GM23248 (cell line): ENCODE results near the gene ADPRHL1. TPM values are rescaled to one million over a fixed set of nuclear protein-coding genes. Genes with fewer than 3 reads are reported as not detected.

Source experiments
- DNase-seq: peaks from one replicate; pipeline ENCODE4 v3.0.0-alpha.2; 2015
- H2AFZ ChIP-seq: fragments of 200-600 bp; sonication (generic); 2 replicates; pipeline ENCODE4 v1.6.1; 2016; ENCODE audit warnings: antibody characterized with exemption
- H3F3A ChIP-seq: fragments of 200-600 bp; sonication (generic); 2 replicates; pipeline ENCODE4 v1.6.1; 2016; ENCODE audit warnings: mild to moderate bottlenecking, antibody characterized with exemption, mixed run types; ENCODE audit not compliant: insufficient read depth
- H3K27ac ChIP-seq: fragments of 200-600 bp; sonication (generic); 2 replicates; pipeline ENCODE4 v1.5.1; 2016; ENCODE audit warnings: mild to moderate bottlenecking
- H3K27me3 ChIP-seq: fragments of 200-600 bp; sonication (generic); replicated peaks from 2 replicates; pipeline ENCODE4 v1.6.1; 2016; ENCODE audit warnings: mild to moderate bottlenecking; ENCODE audit not compliant: insufficient read depth
- H3K36me3 ChIP-seq: fragments of 200-600 bp; sonication (generic); 2 replicates; pipeline ENCODE4 v1.6.1; 2016; ENCODE audit warnings: low read depth, mild to moderate bottlenecking
- H3K4me1 ChIP-seq: fragments of 200-600 bp; sonication (generic); 2 replicates; pipeline ENCODE4 v1.6.1; 2016; ENCODE audit warnings: mild to moderate bottlenecking; ENCODE audit not compliant: insufficient read depth
- H3K4me2 ChIP-seq: fragments of 200-600 bp; sonication (generic); one replicate; pipeline ENCODE4 v1.6.1; 2016; ENCODE audit warnings: mild to moderate bottlenecking; ENCODE audit not compliant: unreplicated experiment
- H3K4me3 ChIP-seq: fragments of 200-600 bp; sonication (generic); 2 replicates; pipeline ENCODE4 v1.5.1; 2016; ENCODE audit warnings: mild to moderate bottlenecking
- H3K79me2 ChIP-seq: fragments of 200-600 bp; sonication (generic); 2 replicates; pipeline ENCODE4 v1.6.1; 2016; ENCODE audit warnings: mild to moderate bottlenecking; ENCODE audit not compliant: insufficient read depth
- H3K9ac ChIP-seq: fragments of 200-600 bp; sonication (generic); 2 replicates; pipeline ENCODE4 v1.6.1; 2016; ENCODE audit warnings: mild to moderate bottlenecking
- H3K9me2 ChIP-seq: fragments of 200-600 bp; sonication (generic); 2 replicates; pipeline ENCODE4 v1.6.1; 2016; ENCODE audit warnings: mixed run types, mild to moderate bottlenecking, moderate library complexity; ENCODE audit not compliant: insufficient read depth
- H3K9me3 ChIP-seq: fragments of 200-600 bp; sonication (generic); one replicate; pipeline ENCODE4 v1.6.1; 2017; ENCODE audit warnings: low read depth
- H4K20me1 ChIP-seq: fragments of 200-600 bp; sonication (generic); 2 replicates; pipeline ENCODE4 v1.6.0; 2016; ENCODE audit not compliant: insufficient read depth
- EZH2 ChIP-seq: fragments of 200-600 bp; sonication (generic); IDR thresholded peaks from 2 replicates; pipeline ENCODE4 v1.6.1; 2018; ENCODE audit warnings: antibody characterized with exemption, mild to moderate bottlenecking; ENCODE audit not compliant: insufficient read depth, poor library complexity, severe bottlenecking
- EZH2phosphoT487 ChIP-seq: fragments of 200-600 bp; sonication (generic); IDR thresholded peaks from 2 replicates; pipeline ENCODE4 v1.6.1; 2018; ENCODE audit warnings: antibody characterized with exemption, moderate library complexity, mild to moderate bottlenecking, low read depth; ENCODE audit not compliant: insufficient read depth
- WGBS, 2 experiments: methylation state at CpG; one replicate each; pipeline ENCODE4 v1.1.6; 2015 to 2017; ENCODE audit warnings: low lambda C conversion rate in 2 of 2, low coverage in 1 of 2; ENCODE audit errors: missing lambda C conversion rate in 2 of 2; 5-methylcytosine and 5-hydroxymethylcytosine counted together
- in situ Hi-C: fragments of 300-500 bp; cut with MboI; formaldehyde crosslinking; loops from 2 replicates; pipeline ENCODE4 v1.15.0; 2020
- polyA plus RNA-seq: library from polyadenylated mRNA; unstranded; fragments of >200 nt; fragmentation: Nextera tagmentation; extraction: Ambion mirVana; gene quantifications from 2 replicates; pipeline ENCODE4 v1.2.1, GENCODE V29; 2016
- total RNA-seq: library from RNA; depleted of rRNA; stranded (reverse); fragments of >200 nt; shearing (Covaris generic); gene quantifications from 2 replicates; pipeline ENCODE4 v1.2.3, GENCODE V29; 2014

ADPRHL1 gene
- total and polyA plus RNA-seq, 2 experiments from 2014 or later, result 1.8 to 2.2 TPM

GRCh38 chr13:113401452-113402415 is 51.6 kb downstream of the ADPRHL1 start:
- in situ Hi-C loops, result no loop called here
- Histone ChIP-seq H3K27ac (no peak overlapping the region), H3K79me2 (no peaks in the 10 kb centered on the region), H3K4me2 (no peak overlapping the region), H3K9ac (no peak overlapping the region), H3K4me1 (peaks cover 9% of the 10 kb centered on the region), H3K9me2 (no peaks in the 10 kb centered on the region), H3K27me3 (no peaks in the 10 kb centered on the region), H3K36me3 (no peaks in the 10 kb centered on the region), H3F3A (no peaks in the 10 kb centered on the region), H2AFZ (no peak overlapping the region), H3K4me3 (no peak overlapping the region), H3K9me3 (no peaks in the 10 kb centered on the region), H4K20me1 (no peaks in the 10 kb centered on the region)
- 89 to 95% methylated on average over 43 to 52 of the region's 52 CpGs for WGBS, 2 experiments
- TF ChIP-seq EZH2, result no peak
- no peak for TF ChIP-seq EZH2phosphoT487
- no peak for DNase-seq

- Histone ChIP-seq H3K27ac (no peak overlapping the region), H3F3A (no peaks in the 10 kb centered on the region), H3K9me2 (no peaks in the 10 kb centered on the region), H3K4me2 (no peak overlapping the region), H3K4me3 (no peak overlapping the region), H3K9me3 (no peaks in the 10 kb centered on the region), H3K4me1 (peaks cover 9% of the 10 kb centered on the region), H3K27me3 (no peaks in the 10 kb centered on the region), H3K9ac (no peak overlapping the region), H4K20me1 (no peaks in the 10 kb centered on the region), H2AFZ (no peak overlapping the region), H3K79me2 (no peaks in the 10 kb centered on the region), H3K36me3 (no peaks in the 10 kb centered on the region)
- 62% methylated on average over 23 to 25 of the region's 25 CpGs for WGBS, 2 experiments
- TF ChIP-seq EZH2 (no peak), EZH2phosphoT487 (no peak)
- DNase-seq, result no peak
- in situ Hi-C loops, result no loop called here
Measured at GRCh38 chr13:113400621-113401451, 52.5 kb downstream of the ADPRHL1 start.

- Histone ChIP-seq H3K27me3 (no peaks in the 10 kb centered on the region), H3K36me3 (no peaks in the 10 kb centered on the region), H3K4me1 (peaks cover 9% of the 10 kb centered on the region), H3K9me3 (no peaks in the 10 kb centered on the region), H4K20me1 (no peaks in the 10 kb centered on the region), H3F3A (no peaks in the 10 kb centered on the region), H3K9me2 (no peaks in the 10 kb centered on the region), H3K4me3 (no peak overlapping the region), H3K79me2 (no peaks in the 10 kb centered on the region), H3K4me2 (no peak overlapping the region), H2AFZ (no peak overlapping the region), H3K27ac (no peak overlapping the region), H3K9ac (no peak overlapping the region)
- TF ChIP-seq EZH2 (no peak), EZH2phosphoT487 (no peak)
- 86 to 89% methylated on average over 19 of the region's 19 CpGs for WGBS, 2 experiments
- in situ Hi-C loops, result loop anchor here (25.0 kb wide), 1 partner anchor 462 kb away; no protein-coding TSS in a partner anchor
- no peak for DNase-seq
Measured at GRCh38 chr13:113399755-113400149, 53.5 kb downstream of the ADPRHL1 start.

GRCh38 chr13:113398963-113399754 is 54.1 kb downstream of the ADPRHL1 start:
- Histone ChIP-seq H2AFZ (peak overlapping the region; percentile 31; the same call in 1 of the 2 replicates), H3K4me1 (peaks cover 9% of the 10 kb centered on the region), H3K27me3 (no peaks in the 10 kb centered on the region), H4K20me1 (no peaks in the 10 kb centered on the region), H3K4me3 (no peak overlapping the region), H3K9me2 (no peaks in the 10 kb centered on the region), H3K4me2 (no peak overlapping the region), H3K9ac (no peak overlapping the region; the same call in 1 of the 2 replicates), H3K79me2 (no peaks in the 10 kb centered on the region), H3K36me3 (no peaks in the 10 kb centered on the region), H3K27ac (no peak overlapping the region), H3K9me3 (no peaks in the 10 kb centered on the region), H3F3A (no peaks in the 10 kb centered on the region)
- in situ Hi-C loops, result loop anchor here (25.0 kb wide), 1 partner anchor 462 kb away; no protein-coding TSS in a partner anchor
- peak; percentile 62 for DNase-seq
- no peak for TF ChIP-seq EZH2
- TF ChIP-seq EZH2phosphoT487, result no peak
- WGBS, 2 experiments, result 48 to 54% methylated on average over 17 to 18 of the region's 19 CpGs
